CD4-positive, alpha-beta T cell treated with Interleukin-6 for 4 hours (primary cell): Measurements from ENCODE around the gene KRTAP5-2.

ENCODE experiments used
- DNase-seq: peaks from one replicate; pipeline ENCODE4 v3.0.0-alpha.2; 2020; ENCODE audit warnings: mixed read lengths

KRTAP5-2 gene

DNA sequence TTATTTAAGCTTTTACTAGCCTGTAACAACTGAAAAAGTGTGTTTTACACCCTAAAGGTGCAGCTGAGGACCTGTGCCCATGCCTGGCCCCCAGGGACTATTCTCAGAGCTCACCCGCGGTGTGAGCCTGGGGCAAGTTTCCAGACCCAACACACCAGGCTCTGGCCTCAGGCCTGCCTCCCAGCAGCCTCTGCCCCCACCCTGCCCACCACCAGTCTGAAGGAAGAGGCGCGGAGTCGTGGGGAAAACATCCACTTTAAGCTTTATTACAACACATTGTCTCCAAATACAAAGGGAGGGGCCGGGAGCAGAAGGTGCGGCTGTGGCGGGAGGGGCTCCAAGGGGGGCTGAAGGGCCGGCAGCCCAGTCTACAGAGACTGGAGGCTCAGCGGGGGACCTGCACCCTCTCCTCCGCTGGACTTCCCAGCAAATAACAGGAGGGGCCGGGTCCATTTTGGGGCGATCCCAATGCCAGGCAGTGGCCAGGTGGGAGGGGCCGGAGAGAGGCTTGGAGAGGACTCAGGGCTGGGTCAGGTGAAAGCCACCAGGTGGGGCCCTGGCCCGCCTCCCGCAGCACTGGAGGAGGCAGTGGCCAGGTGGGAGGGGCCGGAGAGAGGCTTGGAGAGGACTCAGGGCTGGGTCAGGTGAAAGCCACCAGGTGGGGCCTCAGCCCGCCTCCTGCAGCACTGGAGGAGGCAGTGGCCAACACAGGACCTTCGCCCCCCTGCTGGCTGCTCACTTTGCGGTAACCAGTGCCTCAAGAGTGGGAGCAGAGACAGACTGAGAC lies 44.1 kb downstream of the KRTAP5-2 start:
- no peak for DNase-seq

- DNase-seq = no peak
These were observed 48.5 kb downstream of the KRTAP5-2 start for GRCh38 chr11:1549338-1550330.

DNA sequence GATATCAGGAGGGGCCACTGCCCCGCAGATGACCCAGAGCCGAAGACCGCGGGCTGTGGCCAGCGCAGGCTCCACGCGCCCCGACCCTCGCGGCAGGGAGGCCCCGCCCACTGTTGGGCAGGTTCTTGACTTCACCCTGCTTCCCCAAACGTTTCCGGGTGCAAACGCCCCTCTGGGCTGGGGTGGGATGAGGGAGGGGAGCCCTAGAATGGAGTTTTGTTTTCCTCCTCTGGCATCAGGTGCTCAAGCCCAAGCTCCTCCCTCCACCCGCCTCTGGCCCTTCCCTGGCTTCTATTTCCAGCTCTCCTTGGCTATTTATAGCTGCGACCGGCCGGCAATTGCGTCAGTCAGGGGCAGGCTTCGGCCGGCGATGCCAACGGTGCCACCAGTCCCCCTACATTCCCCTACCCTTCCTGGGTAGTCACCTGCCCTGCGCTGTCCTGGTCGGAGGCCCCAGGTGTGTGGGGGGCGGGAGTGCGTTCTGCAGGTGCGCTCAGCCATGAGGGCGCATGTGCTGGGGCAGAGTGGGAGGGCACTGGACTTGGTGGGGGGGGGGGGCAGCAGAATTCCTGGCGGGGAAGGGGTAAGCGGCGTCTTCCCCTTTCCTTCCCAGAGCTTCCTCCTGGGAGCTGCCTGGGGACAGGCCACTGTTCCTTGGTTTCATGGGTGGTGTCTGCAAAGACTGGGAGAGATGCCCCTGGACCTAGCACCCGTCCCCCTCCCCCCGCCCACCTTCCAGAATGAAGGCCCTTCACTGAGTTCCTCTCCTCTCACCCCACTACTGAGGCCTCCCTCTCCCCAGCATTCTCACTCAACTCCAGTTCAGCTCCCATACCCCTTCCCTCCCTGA lies 49.6 kb downstream of the KRTAP5-2 start:
- no peak for DNase-seq

- no peak for DNase-seq
These were observed 50.5 kb downstream of the KRTAP5-2 start for GRCh38 chr11:1547467-1548098.
